SW 1271 (cell line): ENCODE results near the gene PDE6B.

ENCODE experiments used
- DNase-seq, 2 experiments: peaks; one replicate each; lab custom pipeline; 2025; lab: John Stamatoyannopoulos, UW

Gene PDE6B

GRCh38 chr4:600850-601515, 24.4 kb upstream of the PDE6B start:
- no peak for DNase-seq

GRCh38 chr4:601612-602558, 23.5 kb upstream of the PDE6B start:
- no peak for DNase-seq

GRCh38 chr4:602559-602942, 22.8 kb upstream of the PDE6B start:
- peak in 1 of 2 experiments; percentile 8 for DNase-seq

- DNase-seq: no peak
Observed at GRCh38 chr4:604131-604530, 21.2 kb upstream of the PDE6B start.

GRCh38 chr4:605702-606425, 19.5 kb upstream of the PDE6B start:
- DNase-seq: no peak

- DNase-seq: no peak
Observed at GRCh38 chr4:608236-608635, 17.1 kb upstream of the PDE6B start.

- no peak for DNase-seq
Observed at GRCh38 chr4:609400-610050, 15.8 kb upstream of the PDE6B start.

GRCh38 chr4:610411-611261, 14.7 kb upstream of the PDE6B start:
- peak in 1 of 2 experiments; percentile 55 for DNase-seq

GRCh38 chr4:612052-612748, 13.2 kb upstream of the PDE6B start:
- DNase-seq: no peak

GRCh38 chr4:612749-613125, 12.6 kb upstream of the PDE6B start:
- no peak for DNase-seq

GRCh38 chr4:613126-613525, 12.2 kb upstream of the PDE6B start:
- no peak for DNase-seq

GRCh38 chr4:616091-616490, 9.3 kb upstream of the PDE6B start:
- no peak for DNase-seq

- DNase-seq: no peak
Observed at GRCh38 chr4:616911-617643, 8.3 kb upstream of the PDE6B start.

- no peak for DNase-seq
Observed at GRCh38 chr4:617644-618641, 7.4 kb upstream of the PDE6B start.

GRCh38 chr4:620201-620600, 5.2 kb upstream of the PDE6B start:
- no peak for DNase-seq

- DNase-seq: no peak
Observed at GRCh38 chr4:620851-621261, 4.5 kb upstream of the PDE6B start.

- no peak for DNase-seq
Observed at GRCh38 chr4:621296-622070, 3.9 kb upstream of the PDE6B start.
